ENCODE measurements around the gene PPP1R1C. TPM values are rescaled to one million over a fixed set of nuclear protein-coding genes. Genes with fewer than 3 reads are reported as not detected.

The PPP1R1C gene
- total and polyA plus RNA-seq, 3 donors from 2014 or later: 16.4 to 98.9 (median 26.2) TPM

DNA sequence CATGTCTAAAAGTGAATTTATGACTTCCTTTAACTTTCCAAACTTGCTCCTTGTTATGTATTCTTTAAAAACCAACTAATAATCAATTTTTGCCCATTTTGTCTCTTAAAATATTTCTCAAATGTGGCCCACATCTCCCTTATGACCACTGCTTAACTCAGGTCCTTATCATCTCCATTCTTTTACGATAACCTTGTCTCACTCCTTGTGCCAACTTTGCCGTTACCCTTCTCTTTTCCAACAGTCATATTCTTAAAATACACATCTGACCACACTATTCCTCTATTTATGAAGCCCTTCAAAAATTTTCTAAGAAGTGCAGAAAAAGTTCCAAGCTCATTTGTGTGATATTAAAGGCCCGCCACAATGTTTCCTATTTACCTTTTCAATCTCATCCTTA lies 47.8 kb downstream of the PPP1R1C start:
- Histone ChIP-seq H3K4me1 (no peaks in the 10 kb centered on the region), H3K36me3 (ENCODE audit: low read depth, missing control alignments) (no peaks in the 10 kb centered on the region), H3K27ac (no peak overlapping the region), H3K4me3 (no peak overlapping the region), H3K27me3 (no peaks in the 10 kb centered on the region), H3K9me3 (no peaks in the 10 kb centered on the region)
- 82 to 86% methylated on average over 3 of the region's 3 CpGs for WGBS, 2 donors
- DNase-seq: no peak
- TF ChIP-seq, protein P1, sequence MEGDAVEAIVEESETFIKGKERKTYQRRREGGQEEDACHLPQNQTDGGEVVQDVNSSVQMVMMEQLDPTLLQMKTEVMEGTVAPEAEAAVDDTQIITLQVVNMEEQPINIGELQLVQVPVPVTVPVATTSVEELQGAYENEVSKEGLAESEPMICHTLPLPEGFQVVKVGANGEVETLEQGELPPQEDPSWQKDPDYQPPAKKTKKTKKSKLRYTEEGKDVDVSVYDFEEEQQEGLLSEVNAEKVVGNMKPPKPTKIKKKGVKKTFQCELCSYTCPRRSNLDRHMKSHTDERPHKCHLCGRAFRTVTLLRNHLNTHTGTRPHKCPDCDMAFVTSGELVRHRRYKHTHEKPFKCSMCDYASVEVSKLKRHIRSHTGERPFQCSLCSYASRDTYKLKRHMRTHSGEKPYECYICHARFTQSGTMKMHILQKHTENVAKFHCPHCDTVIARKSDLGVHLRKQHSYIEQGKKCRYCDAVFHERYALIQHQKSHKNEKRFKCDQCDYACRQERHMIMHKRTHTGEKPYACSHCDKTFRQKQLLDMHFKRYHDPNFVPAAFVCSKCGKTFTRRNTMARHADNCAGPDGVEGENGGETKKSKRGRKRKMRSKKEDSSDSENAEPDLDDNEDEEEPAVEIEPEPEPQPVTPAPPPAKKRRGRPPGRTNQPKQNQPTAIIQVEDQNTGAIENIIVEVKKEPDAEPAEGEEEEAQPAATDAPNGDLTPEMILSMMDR (IDR thresholded peaks at IDR 0.05): no peak
- no peak for TF ChIP-seq POLR2A (IDR thresholded peaks at IDR 0.05)
- intact Hi-C loops (cut with DNase I; ENCODE audit: low total_unique reads): no loop called here

DNA sequence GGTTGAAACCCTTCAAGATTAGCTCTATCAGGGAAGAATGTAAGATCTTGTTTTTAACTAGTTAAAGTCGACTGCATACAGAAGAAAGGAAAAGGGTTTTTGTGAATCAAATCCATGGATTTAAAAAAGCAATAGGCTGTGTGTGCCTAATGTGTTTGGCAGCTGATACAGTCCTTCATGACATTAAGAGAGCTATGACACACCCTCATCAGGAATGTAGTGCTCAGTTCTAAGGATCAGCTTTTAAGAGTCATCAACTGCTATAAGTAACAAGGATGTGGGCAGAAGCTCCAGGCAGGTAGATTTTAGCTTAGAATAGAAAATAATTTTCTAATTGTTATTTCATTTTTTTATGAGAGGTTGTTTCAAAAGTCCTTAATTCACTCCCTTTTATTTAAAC lies 52.9 kb downstream of the PPP1R1C start:
- 55 to 68% methylated on average over 1 of the region's 1 CpG for WGBS, 2 donors
- no peaks in the 10 kb centered on the region for H3K4me1 ChIP-seq
- no peak overlapping the region for H3K27ac ChIP-seq
- DNase-seq: no peak
- no peaks in the 10 kb centered on the region for H3K9me3 ChIP-seq
- H3K27me3 ChIP-seq: no peaks in the 10 kb centered on the region
- intact Hi-C loops (cut with DNase I; ENCODE audit: low total_unique reads): no loop called here
- TF ChIP-seq, protein P1 (IDR thresholded peaks at IDR 0.05): no peak
- TF ChIP-seq POLR2A (IDR thresholded peaks at IDR 0.05): no peak
- no peak overlapping the region for H3K4me3 ChIP-seq
- no peaks in the 10 kb centered on the region for H3K36me3 ChIP-seq (ENCODE audit: low read depth, missing control alignments)

DNA sequence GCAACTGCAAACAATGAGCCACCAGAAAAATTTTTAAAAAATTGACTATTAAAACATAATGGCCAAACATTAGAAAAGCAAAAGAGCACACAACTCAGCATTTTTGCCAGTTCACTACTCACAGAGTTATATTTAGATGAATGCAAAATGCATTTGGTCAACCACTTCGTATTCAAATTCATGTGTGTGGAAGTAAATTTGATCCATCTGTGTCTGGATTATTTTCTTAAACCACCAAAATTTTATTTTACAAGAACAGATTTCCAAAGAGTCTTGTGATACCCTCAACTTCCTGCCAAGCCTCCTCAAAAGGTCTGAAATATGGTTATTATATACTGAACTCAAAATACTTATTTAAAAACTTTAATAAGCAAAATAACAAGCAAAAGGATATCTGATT lies 57.4 kb downstream of the PPP1R1C start:
- H3K27ac ChIP-seq: no peak overlapping the region
- TF ChIP-seq, protein P1 (IDR thresholded peaks at IDR 0.05): no peak
- TF ChIP-seq POLR2A (IDR thresholded peaks at IDR 0.05): no peak
- H3K4me1 ChIP-seq: no peaks in the 10 kb centered on the region
- H3K9me3 ChIP-seq: no peaks in the 10 kb centered on the region
- WGBS, 2 donors: 55 to 74% methylated on average over 1 of the region's 1 CpG
- no peaks in the 10 kb centered on the region for H3K27me3 ChIP-seq
- no peaks in the 10 kb centered on the region for H3K36me3 ChIP-seq (ENCODE audit: low read depth, missing control alignments)
- no peak overlapping the region for H3K4me3 ChIP-seq
- intact Hi-C loops (cut with DNase I; ENCODE audit: low total_unique reads): no loop called here
- no peak for DNase-seq

DNA sequence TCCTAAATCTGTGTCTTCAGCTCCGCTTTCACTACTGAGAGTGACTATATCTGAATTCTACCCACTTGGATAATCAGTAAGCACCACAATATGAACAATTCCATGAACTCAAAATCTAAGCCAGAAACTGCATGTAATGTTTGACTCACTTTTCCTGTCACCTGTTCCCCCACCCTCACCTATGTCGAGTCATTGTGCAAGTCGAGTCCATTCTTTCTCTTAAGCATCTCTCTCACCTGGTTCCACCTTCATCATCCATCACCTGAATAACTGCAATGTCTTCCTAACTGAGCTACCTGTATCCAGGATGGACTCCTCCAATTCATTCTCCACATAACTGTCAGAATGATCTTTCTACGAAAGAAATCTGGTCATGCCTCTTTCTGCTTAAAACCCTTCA lies 58.2 kb downstream of the PPP1R1C start:
- Histone ChIP-seq H3K27ac (no peak overlapping the region), H3K4me3 (no peak overlapping the region), H3K36me3 (ENCODE audit: low read depth, missing control alignments) (no peaks in the 10 kb centered on the region), H3K4me1 (no peaks in the 10 kb centered on the region), H3K27me3 (no peaks in the 10 kb centered on the region), H3K9me3 (no peaks in the 10 kb centered on the region)
- no peak for DNase-seq
- no peak for TF ChIP-seq POLR2A (IDR thresholded peaks at IDR 0.05)
- TF ChIP-seq, protein P1 (IDR thresholded peaks at IDR 0.05): no peak
- intact Hi-C loops (cut with DNase I; ENCODE audit: low total_unique reads): no loop called here
- WGBS, 2 donors: 93 to 97% methylated on average over 4 of the region's 4 CpGs

DNA sequence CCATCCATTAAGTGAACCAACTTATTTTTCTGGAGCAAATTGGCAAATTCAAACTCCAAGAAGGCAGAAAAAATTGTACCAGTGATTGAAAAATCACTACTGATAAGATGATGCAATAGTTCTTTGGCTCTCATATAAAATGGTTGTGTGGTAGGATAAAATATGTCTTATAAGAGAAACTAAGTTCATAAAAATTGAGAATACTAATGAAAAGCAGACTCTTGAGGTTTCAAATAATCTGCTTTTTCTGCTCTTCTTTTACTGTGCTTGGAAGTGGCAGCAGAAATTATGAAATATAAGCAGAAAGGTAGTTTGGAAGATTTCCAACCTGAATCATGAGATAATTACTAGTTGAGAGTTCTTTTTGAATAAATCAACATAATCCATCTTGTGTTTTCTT lies 61.9 kb downstream of the PPP1R1C start:
- Histone ChIP-seq H3K9me3 (no peaks in the 10 kb centered on the region), H3K4me3 (no peak overlapping the region), H3K4me1 (no peaks in the 10 kb centered on the region), H3K36me3 (ENCODE audit: low read depth, missing control alignments) (no peaks in the 10 kb centered on the region), H3K27ac (no peak overlapping the region), H3K27me3 (no peaks in the 10 kb centered on the region)
- no peak for TF ChIP-seq POLR2A (IDR thresholded peaks at IDR 0.05)
- TF ChIP-seq, protein P1 (IDR thresholded peaks at IDR 0.05): no peak
- no peak for DNase-seq
- intact Hi-C loops (cut with DNase I; ENCODE audit: low total_unique reads): no loop called here

Measured in testis (tissue), 3 donors.